HepG2 (cell line): ENCODE data around the gene ZNF584. TPM values are rescaled to one million over a fixed set of nuclear protein-coding genes. Genes with fewer than 3 reads are reported as not detected.

Source experiments
- ATF1 ChIP-seq: IDR thresholded peaks from 2 replicates; pipeline ENCODE4 v1.6.1; 2016; ENCODE audit warnings: mild to moderate bottlenecking, control low read depth
- BCL3 ChIP-seq: sonication (generic); formaldehyde crosslinking; IDR thresholded peaks from 2 replicates; pipeline ENCODE4 v1.5.1; 2020; ENCODE audit warnings: mild to moderate bottlenecking, missing genetic modification reagents, moderate library complexity
- E2F1 ChIP-seq: sonication (generic); formaldehyde crosslinking; IDR thresholded peaks from 2 replicates; pipeline ENCODE4 v1.5.0; 2020; ENCODE audit warnings: missing genetic modification reagents
- E2F5 ChIP-seq: sonication (generic); formaldehyde crosslinking; conservative IDR thresholded peaks from 2 replicates; pipeline ENCODE4 v1.4.0; 2020; ENCODE audit warnings: missing genetic modification reagents
- ETV5 ChIP-seq: IDR thresholded peaks from 2 replicates; pipeline ENCODE4 v1.6.1; 2018; ENCODE audit warnings: missing biosample characterization, missing genetic modification reagents, inconsistent platforms, borderline replicate concordance
- FOSL1 ChIP-seq: sonication (generic); formaldehyde crosslinking; IDR thresholded peaks from 2 replicates; pipeline ENCODE4 v1.9.0; 2021; ENCODE audit warnings: missing genetic modification reagents, borderline replicate concordance
- FOXK2 ChIP-seq: fragments of 450-650 bp; IDR thresholded peaks from 2 replicates; pipeline ENCODE4 v1.6.1; 2016
- GPN1 ChIP-seq: sonication (generic); formaldehyde crosslinking; IDR thresholded peaks from 2 replicates; pipeline ENCODE4 v1.5.1; 2020; ENCODE audit warnings: missing genetic modification reagents, borderline replicate concordance
- HNF4G ChIP-seq, 2 experiments: sonication (generic) in 1 of 2; formaldehyde crosslinking in 1 of 2; IDR thresholded peaks; 2 replicates each; pipeline versions ENCODE4 v1.4.0 to v1.6.1; 2011 to 2020; ENCODE audit warnings: borderline replicate concordance in 2 of 2, low read depth in 2 of 2, mild to moderate bottlenecking in 2 of 2, low read length in 1 of 2, missing genetic modification reagents in 1 of 2, moderate library complexity in 1 of 2
- JDP2 ChIP-seq: sonication (generic); formaldehyde crosslinking; IDR thresholded peaks from 2 replicates; pipeline ENCODE4 v1.8.1; 2022; ENCODE audit warnings: missing genetic modification reagents, borderline replicate concordance
- KLF11 ChIP-seq: IDR thresholded peaks from 2 replicates; pipeline ENCODE4 v1.6.1; 2016; ENCODE audit warnings: missing compliant biosample characterization
- MED8 ChIP-seq: sonication (generic); formaldehyde crosslinking; IDR thresholded peaks from 2 replicates; pipeline ENCODE4 v1.8.1; 2023; ENCODE audit warnings: mild to moderate bottlenecking, missing genetic modification reagents; ENCODE audit not compliant: insufficient replicate concordance
- MNT ChIP-seq: fragments of 450-650 bp; IDR thresholded peaks from 2 replicates; pipeline ENCODE4 v1.6.1; 2016
- NFKBIZ ChIP-seq: IDR thresholded peaks from 2 replicates; pipeline ENCODE4 v1.6.1; 2018; ENCODE audit warnings: missing genetic modification reagents, missing compliant biosample characterization
- NFRKB ChIP-seq: fragments of 450-650 bp; IDR thresholded peaks from 2 replicates; pipeline ENCODE4 v1.6.1; 2017
- NONO ChIP-seq, 2 experiments: fragments of 450-650 bp in 1 of 2; sonication (generic) in 1 of 2; formaldehyde crosslinking in 1 of 2; IDR thresholded peaks in 1 of 2; conservative IDR thresholded peaks in 1 of 2; 2 replicates each; pipeline versions ENCODE4 v1.6.1 to v1.8.0; 2017 to 2022; ENCODE audit warnings: mild to moderate bottlenecking in 1 of 2, missing genetic modification reagents in 1 of 2, moderate library complexity in 1 of 2
- SIX1 ChIP-seq: sonication (generic); formaldehyde crosslinking; IDR thresholded peaks from 2 replicates; pipeline ENCODE4 v1.4.0; 2020; ENCODE audit warnings: missing genetic modification reagents, borderline replicate concordance
- SIX4 ChIP-seq: sonication (generic); formaldehyde crosslinking; IDR thresholded peaks from 2 replicates; pipeline ENCODE4 v1.4.0; 2020; ENCODE audit warnings: missing genetic modification reagents
- SMARCC2 ChIP-seq: fragments of 450-650 bp; IDR thresholded peaks from 2 replicates; pipeline ENCODE4 v1.6.1; 2017; ENCODE audit warnings: antibody characterized with exemption, mild to moderate bottlenecking
- SRSF4 ChIP-seq: fragments of 200-400 bp; formaldehyde crosslinking; IDR thresholded peaks from one replicate; pipeline ENCODE4 v1.6.1; 2018; ENCODE audit warnings: mild to moderate bottlenecking, low read depth, low read length, moderate library complexity; ENCODE audit not compliant: poor library complexity, severe bottlenecking
- SSRP1 ChIP-seq: IDR thresholded peaks from 2 replicates; pipeline ENCODE4 v1.6.1; 2016; ENCODE audit warnings: control low read depth
- XBP1 ChIP-seq: sonication (generic); formaldehyde crosslinking; IDR thresholded peaks from 2 replicates; pipeline ENCODE4 v1.5.0; 2020; ENCODE audit warnings: missing genetic modification reagents
- ZGPAT ChIP-seq: IDR thresholded peaks from 2 replicates; pipeline ENCODE4 v1.6.1; 2016; ENCODE audit warnings: mild to moderate bottlenecking
- ZNF546 ChIP-seq: sonication (generic); formaldehyde crosslinking; conservative IDR thresholded peaks from 2 replicates; pipeline ENCODE4 v1.8.1; 2023; ENCODE audit warnings: mild to moderate bottlenecking, missing genetic modification reagents
- polyA plus RNA-seq, 8 experiments: library from polyadenylated mRNA; depleted of rRNA in 3 of 8; stranded (reverse) in 7 of 8; unstranded in 1 of 8; fragments of >200 nt; fragmentation: Illumina TruSeq in 4 of 8; extraction: Trizol in 4 of 8; gene quantifications; 2 replicates each; pipeline versions ENCODE4 v1.2.1 to v1.2.3, GENCODE V29; 2011 to 2016; ENCODE audit warnings: low read depth in 4 of 8, missing spikeins in 1 of 8, mixed read lengths in 1 of 8; ENCODE audit not compliant: insufficient read depth in 1 of 8
- total RNA-seq, 5 experiments: library from RNA; depleted of rRNA; stranded (reverse); fragments of >200 nt; fragmentation: Illumina TruSeq; extraction: Trizol; gene quantifications; 2 replicates each; pipeline ENCODE4 v1.2.3, GENCODE V29; 2016; ENCODE audit warnings: low read depth in 1 of 5

The ZNF584 gene
- total and polyA plus RNA-seq, 2 of the 13 experiments (the other 11 are each of a cell fraction or from before 2014, with no cell fraction given), result 2.4 to 7.0 TPM

GRCh38 chr19:58380662-58381459 lies 27.6 kb upstream of the ZNF584 start, which contains the start of gene ZNF837 (continued):
- 0 out of 2 replicates have a peak, but pooled peaks have one; percentile 27 for TF ChIP-seq E2F5 (CRISPR knock-in tag)
- TF ChIP-seq MED8 (CRISPR knock-in tag), result peak; percentile 98
- TF ChIP-seq NFRKB, result no peak
- TF ChIP-seq E2F1, result peak; percentile 97
- no peak; the same call in 1 of the 2 replicates for TF ChIP-seq HNF4G (IDR thresholded peaks at IDR 0.05; ENCODE audit: borderline replicate concordance, low read depth, low read length)
- TF ChIP-seq HNF4G (CRISPR knock-in tag; IDR thresholded peaks at IDR 0.05; ENCODE audit: borderline replicate concordance, low read depth), result peak; percentile 59
- TF ChIP-seq FOXK2, result no peak; the same call in 1 of the 2 replicates
- TF ChIP-seq FOSL1 (CRISPR knock-in tag), result no peak
- TF ChIP-seq SIX1 (CRISPR knock-in tag), result no peak
- TF ChIP-seq ZGPAT (CRISPR knock-in tag), result peak; percentile 99
- no peak for TF ChIP-seq GPN1 (CRISPR knock-in tag)
- peak; percentile 89 for TF ChIP-seq ETV5 (CRISPR knock-in tag)
- no peak for TF ChIP-seq XBP1 (CRISPR knock-in tag)
- no peak for TF ChIP-seq SRSF4
- TF ChIP-seq ZNF546 (CRISPR knock-in tag), result 0 out of 2 replicates have a peak, but pooled peaks have one; percentile 45
- TF ChIP-seq BCL3 (CRISPR knock-in tag), result no peak; the same call in 1 of the 2 replicates
- TF ChIP-seq KLF11 (CRISPR knock-in tag), result no peak; the same call in 1 of the 2 replicates
- no peak for TF ChIP-seq JDP2
- no peak; the same call in none of the 2 replicates for TF ChIP-seq MNT
- TF ChIP-seq NONO (IDR thresholded peaks at IDR 0.05), result no peak
- TF ChIP-seq NONO (CRISPR knock-in tag; conservative IDR thresholded peaks at IDR 0.05), result peak; percentile 98
- TF ChIP-seq SSRP1 (CRISPR knock-in tag), result no peak
- TF ChIP-seq ATF1 (CRISPR knock-in tag), result peak; percentile 28
- TF ChIP-seq SMARCC2, result no peak
- TF ChIP-seq SIX4 (CRISPR knock-in tag), result peak; percentile 43
- peak; percentile 83 for TF ChIP-seq NFKBIZ (CRISPR knock-in tag)
